ENCODE measurements around the gene NFAM1. TPM values are rescaled to one million over a fixed set of nuclear protein-coding genes. Genes with fewer than 3 reads are reported as not detected.

The NFAM1 gene
- total and polyA plus RNA-seq, 2 of the 4 experiments (the other 2 are of a cell fraction): not detected

GRCh38 chr22:42388130-42388797 lies 43.9 kb downstream of the NFAM1 start:
- ChIA-PET CTCF (no interaction called here), POLR2A (ENCODE audit: unreplicated experiment) (no interaction called here)
- ATAC-seq (ENCODE audit: low read depth): no peak
- H3K14ac ChIP-seq (replicated peaks; ENCODE audit: low read depth, low read length): no peak overlapping the region
- H3K4ac ChIP-seq (ENCODE audit: low read depth, low read length): no peak overlapping the region
- H3K36me3 ChIP-seq (ENCODE audit: control insufficient read depth, insufficient read depth, low read length): no peaks in the 10 kb centered on the region
- no peak overlapping the region for H3K4me2 ChIP-seq (ENCODE audit: low read depth, low read length)
- no peak overlapping the region for H2BK120ac ChIP-seq (ENCODE audit: low read depth, low read length)
- dilution Hi-C loops (cut with HindIII; ENCODE audit: low sequenced_read_pairs, unreplicated experiment): no loop called here
- peaks cover 34% of the 10 kb centered on the region for H3K27me3 ChIP-seq (ENCODE audit: control insufficient read depth, insufficient read depth, low read length)
- no peak overlapping the region for H3K23ac ChIP-seq (ENCODE audit: low read depth, low read length)
- H4K5ac ChIP-seq (ENCODE audit: low read depth, low read length): no peak overlapping the region
- no peaks in the 10 kb centered on the region for H3K9me3 ChIP-seq (ENCODE audit: control insufficient read depth, insufficient read depth, low read length)
- in situ Hi-C loops (cut with MboI; ENCODE audit: low sequenced_read_pairs): no loop called here
- H2AK9ac ChIP-seq (replicated peaks; ENCODE audit: low read depth, low read length, poor library complexity): no peak overlapping the region
- H3K79me1 ChIP-seq (ENCODE audit: low read depth in 1 of 2, low read length in 2 of 2): no peaks in the 10 kb centered on the region
- H4K91ac ChIP-seq (ENCODE audit: insufficient read depth, low read depth, low read length): no peak overlapping the region
- H4K8ac ChIP-seq (ENCODE audit: low read depth in 2 of 2, low read length in 2 of 2): no peak overlapping the region
- H4K20me1 ChIP-seq (ENCODE audit: insufficient read depth, low read length): no peaks in the 10 kb centered on the region
- H3K9me1 ChIP-seq (ENCODE audit: insufficient read depth, low read length): no peaks in the 10 kb centered on the region
- H3K56ac ChIP-seq (ENCODE audit: extremely low read depth, insufficient read depth, low read length): no peak overlapping the region
- no peak overlapping the region for H3K4me3 ChIP-seq (ENCODE audit: insufficient read depth, low read depth, low read length)
- H2BK20ac ChIP-seq (ENCODE audit: low read depth, low read length): no peak overlapping the region
- WGBS, 2 experiments (ENCODE audit: extremely low coverage in 2 of 2, insufficient read length in 1 of 2): 43% methylated on average over 5 of the region's 15 CpGs; no CpG with 5 or more reads in 1 of the 2 experiments
- no peak overlapping the region for H3K18ac ChIP-seq (ENCODE audit: low read depth, low read length)
- intact Hi-C loops (cut with micrococcal nuclease): no loop called here
- no peak overlapping the region for H3K27ac ChIP-seq (ENCODE audit: insufficient read depth, low read length)
- no peak overlapping the region for H2BK5ac ChIP-seq (ENCODE audit: low read depth, low read length, poor library complexity, severe bottlenecking)
- TF ChIP-seq USF2 (IDR thresholded peaks at IDR 0.05; ENCODE audit: low read depth, low read length) (no peak), CEBPB (IDR thresholded peaks at IDR 0.05; ENCODE audit: low read depth, low read length) (no peak), MXI1 (IDR thresholded peaks at IDR 0.05; ENCODE audit: borderline replicate concordance, low read depth, low read length) (no peak), POLR2A (IDR thresholded peaks at IDR 0.05; ENCODE audit: low read depth, low read length) (no peak), RAD21 (IDR thresholded peaks at IDR 0.05; ENCODE audit: low read length) (no peak), BHLHE40 (IDR thresholded peaks at IDR 0.05; ENCODE audit: low read depth, low read length) (no peak), FOS (IDR thresholded peaks at IDR 0.05; ENCODE audit: low read depth, low read length) (no peak), RFX5 (IDR thresholded peaks at IDR 0.05; ENCODE audit: low read depth, low read length) (no peak), ELK1 (IDR thresholded peaks at IDR 0.05; ENCODE audit: borderline replicate concordance, low read depth, low read length) (no peak), RCOR1 (IDR thresholded peaks at IDR 0.05; ENCODE audit: insufficient replicate concordance, low read length) (no peak), CHD1 (IDR thresholded peaks at IDR 0.05; ENCODE audit: low read depth, low read length) (no peak), SMC3 (IDR thresholded peaks at IDR 0.05; ENCODE audit: low read depth, low read length) (no peak), CTCF (conservative IDR thresholded peaks at IDR 0.05; ENCODE audit: low read depth, low read length) (no peak), MAFK (IDR thresholded peaks at IDR 0.05; ENCODE audit: low read depth, low read length) (no peak), NFE2L2 (IDR thresholded peaks at IDR 0.05; ENCODE audit: low read depth, low read length) (no peak), MAZ (IDR thresholded peaks at IDR 0.05; ENCODE audit: borderline replicate concordance, low read depth, low read length) (no peak)
- no peak overlapping the region for H2AFZ ChIP-seq (replicated peaks; ENCODE audit: low read length, poor library complexity)
- DNase-seq: peak; percentile 17
- H3K4me1 ChIP-seq (ENCODE audit: control insufficient read depth, insufficient read depth, low read length): no peaks in the 10 kb centered on the region
- H3K9ac ChIP-seq (ENCODE audit: low read depth, low read length): no peak overlapping the region
- BruUV-seq (replicated peaks): no TSS peak
- H2AK5ac ChIP-seq (ENCODE audit: low read depth, low read length): no peak overlapping the region
- no peak overlapping the region for H2BK15ac ChIP-seq (ENCODE audit: low read depth, low read length)

Data from IMR-90 (cell line).